ENCODE measurements around the gene SEMA6A.

Gene SEMA6A

DNA sequence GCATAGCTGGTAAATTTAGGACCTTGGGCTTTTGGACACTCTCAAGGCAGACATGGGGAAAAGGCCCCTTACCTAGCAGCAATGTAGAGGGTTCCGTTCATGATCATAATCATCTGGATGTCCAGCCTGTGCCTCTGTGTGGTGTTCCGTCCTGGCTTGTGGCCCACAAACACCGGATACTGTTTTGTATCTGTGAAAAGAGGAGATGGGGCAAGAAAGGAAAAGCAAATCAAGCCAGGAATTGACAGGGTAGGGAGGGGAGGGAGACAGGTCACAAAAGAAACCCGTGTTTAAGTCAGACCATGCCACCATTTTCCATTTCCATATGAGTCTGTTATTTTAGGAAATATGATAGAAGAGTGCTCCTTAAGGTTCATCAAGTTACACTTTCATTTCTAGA is 72.5 kb downstream of the SEMA6A start:
- H3K27me3 ChIP-seq (ENCODE audit: insufficient read depth, low read depth, severe bottlenecking): no peaks in the 10 kb centered on the region
- no peaks in the 10 kb centered on the region for H3K36me3 ChIP-seq
- TF ChIP-seq, protein P1, sequence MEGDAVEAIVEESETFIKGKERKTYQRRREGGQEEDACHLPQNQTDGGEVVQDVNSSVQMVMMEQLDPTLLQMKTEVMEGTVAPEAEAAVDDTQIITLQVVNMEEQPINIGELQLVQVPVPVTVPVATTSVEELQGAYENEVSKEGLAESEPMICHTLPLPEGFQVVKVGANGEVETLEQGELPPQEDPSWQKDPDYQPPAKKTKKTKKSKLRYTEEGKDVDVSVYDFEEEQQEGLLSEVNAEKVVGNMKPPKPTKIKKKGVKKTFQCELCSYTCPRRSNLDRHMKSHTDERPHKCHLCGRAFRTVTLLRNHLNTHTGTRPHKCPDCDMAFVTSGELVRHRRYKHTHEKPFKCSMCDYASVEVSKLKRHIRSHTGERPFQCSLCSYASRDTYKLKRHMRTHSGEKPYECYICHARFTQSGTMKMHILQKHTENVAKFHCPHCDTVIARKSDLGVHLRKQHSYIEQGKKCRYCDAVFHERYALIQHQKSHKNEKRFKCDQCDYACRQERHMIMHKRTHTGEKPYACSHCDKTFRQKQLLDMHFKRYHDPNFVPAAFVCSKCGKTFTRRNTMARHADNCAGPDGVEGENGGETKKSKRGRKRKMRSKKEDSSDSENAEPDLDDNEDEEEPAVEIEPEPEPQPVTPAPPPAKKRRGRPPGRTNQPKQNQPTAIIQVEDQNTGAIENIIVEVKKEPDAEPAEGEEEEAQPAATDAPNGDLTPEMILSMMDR (IDR thresholded peaks at IDR 0.05; ENCODE audit: low read depth, low read length): no peak
- DNase-seq: no peak
- no peaks in the 10 kb centered on the region for H3K9me3 ChIP-seq (ENCODE audit: severe bottlenecking)
- no peak overlapping the region for H3K27ac ChIP-seq
- H3K4me3 ChIP-seq (ENCODE audit: low read depth, low read length): no peak overlapping the region

DNA sequence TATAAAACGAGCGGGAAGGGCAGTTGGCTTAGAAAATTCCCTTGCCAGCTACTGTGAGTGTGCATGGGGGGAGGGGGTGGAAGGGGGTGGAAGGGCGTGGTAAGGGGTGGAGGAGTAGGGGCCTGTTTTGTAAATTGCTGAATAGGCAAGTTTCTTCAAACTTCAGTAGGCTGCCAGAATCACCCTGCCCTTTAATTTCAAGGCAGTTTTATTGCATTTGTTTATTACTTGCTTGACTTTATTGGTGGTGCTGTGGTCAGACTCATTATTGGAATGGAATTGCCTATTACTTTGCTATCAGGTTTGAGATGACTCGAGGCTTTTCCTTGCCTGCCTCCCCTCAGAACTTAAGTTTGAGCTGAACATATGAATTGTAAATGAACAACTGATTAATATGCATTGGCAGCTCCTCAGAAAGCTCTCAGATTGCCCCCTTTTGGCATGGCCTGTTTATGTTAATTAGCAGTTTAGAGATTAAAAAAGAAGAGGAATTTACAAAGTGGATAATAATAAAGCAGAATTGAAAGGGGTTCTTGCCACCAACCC is 76.0 kb downstream of the SEMA6A start:
- H3K27ac ChIP-seq: no peak overlapping the region
- no peak overlapping the region for H3K4me3 ChIP-seq (ENCODE audit: low read depth, low read length)
- TF ChIP-seq, protein P1 (IDR thresholded peaks at IDR 0.05; ENCODE audit: low read depth, low read length): no peak
- no peaks in the 10 kb centered on the region for H3K9me3 ChIP-seq (ENCODE audit: severe bottlenecking)
- H3K27me3 ChIP-seq (ENCODE audit: insufficient read depth, low read depth, severe bottlenecking): no peaks in the 10 kb centered on the region
- no peak for DNase-seq
- 0 out of 2 replicates have a peak, but pooled peaks cover 2% of the 10 kb centered on the region for H3K36me3 ChIP-seq

DNA sequence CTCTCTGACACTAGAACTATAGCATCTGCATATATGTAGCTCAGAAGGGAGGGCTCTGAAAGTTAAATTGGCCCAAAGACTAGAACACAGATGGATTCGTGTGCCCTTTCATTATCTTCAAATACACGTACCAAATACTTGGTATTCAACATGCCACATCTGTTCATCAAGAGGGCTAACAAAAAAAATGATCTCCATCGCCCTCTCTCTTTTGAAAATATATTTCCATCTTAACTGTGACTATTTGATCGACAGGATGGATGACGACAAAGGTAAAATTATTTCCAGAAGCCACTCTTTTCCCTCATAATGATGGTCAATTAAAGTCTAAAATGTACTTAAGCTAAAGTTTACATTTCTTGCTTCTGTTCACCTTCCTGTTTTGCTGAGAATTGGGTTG is 77.0 kb downstream of the SEMA6A start:
- Histone ChIP-seq H3K4me3 (ENCODE audit: low read depth, low read length) (no peak overlapping the region), H3K9me3 (ENCODE audit: severe bottlenecking) (no peaks in the 10 kb centered on the region), H3K27me3 (ENCODE audit: insufficient read depth, low read depth, severe bottlenecking) (no peaks in the 10 kb centered on the region), H3K27ac (no peak overlapping the region), H3K36me3 (0 out of 2 replicates have a peak, but pooled peaks cover 2% of the 10 kb centered on the region)
- DNase-seq: no peak
- TF ChIP-seq, protein P1 (IDR thresholded peaks at IDR 0.05; ENCODE audit: low read depth, low read length): no peak

DNA sequence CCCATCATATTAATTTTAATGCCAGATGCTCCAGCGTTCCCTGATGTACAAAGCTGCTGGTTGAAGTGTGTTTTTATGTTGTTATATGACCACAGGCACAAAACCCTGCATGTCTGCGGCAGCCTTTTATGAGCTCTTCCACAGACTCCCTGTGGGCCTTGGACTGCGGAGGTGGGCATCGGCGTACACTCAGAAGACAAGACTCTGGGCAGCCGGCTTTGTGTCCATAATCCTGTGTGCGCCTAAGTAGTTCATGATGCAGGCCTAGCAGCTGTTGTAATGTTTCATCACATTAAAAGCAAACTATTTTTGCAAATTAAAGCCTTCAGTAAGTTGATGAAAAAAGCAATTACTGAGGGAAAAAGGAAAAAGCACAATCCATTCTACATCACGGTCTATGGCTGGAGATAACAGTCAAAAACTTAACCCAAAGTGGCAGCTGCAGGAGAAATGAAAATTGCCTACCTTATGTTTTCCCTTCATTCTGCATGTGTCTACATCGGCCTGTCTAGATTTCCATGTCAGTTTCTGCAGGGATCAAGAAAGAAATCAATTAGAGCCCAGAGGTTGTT is 78.8 kb downstream of the SEMA6A start:
- peak; percentile 72 for DNase-seq
- no peak overlapping the region for H3K4me3 ChIP-seq (ENCODE audit: low read depth, low read length)
- H3K27me3 ChIP-seq (ENCODE audit: insufficient read depth, low read depth, severe bottlenecking): no peaks in the 10 kb centered on the region
- H3K9me3 ChIP-seq (ENCODE audit: severe bottlenecking): no peaks in the 10 kb centered on the region
- H3K27ac ChIP-seq: peak overlapping the region; percentile 63
- peaks cover 6% of the 10 kb centered on the region; the same call in 1 of the 2 replicates for H3K36me3 ChIP-seq
- TF ChIP-seq, protein P1 (IDR thresholded peaks at IDR 0.05; ENCODE audit: low read depth, low read length): no peak

DNA sequence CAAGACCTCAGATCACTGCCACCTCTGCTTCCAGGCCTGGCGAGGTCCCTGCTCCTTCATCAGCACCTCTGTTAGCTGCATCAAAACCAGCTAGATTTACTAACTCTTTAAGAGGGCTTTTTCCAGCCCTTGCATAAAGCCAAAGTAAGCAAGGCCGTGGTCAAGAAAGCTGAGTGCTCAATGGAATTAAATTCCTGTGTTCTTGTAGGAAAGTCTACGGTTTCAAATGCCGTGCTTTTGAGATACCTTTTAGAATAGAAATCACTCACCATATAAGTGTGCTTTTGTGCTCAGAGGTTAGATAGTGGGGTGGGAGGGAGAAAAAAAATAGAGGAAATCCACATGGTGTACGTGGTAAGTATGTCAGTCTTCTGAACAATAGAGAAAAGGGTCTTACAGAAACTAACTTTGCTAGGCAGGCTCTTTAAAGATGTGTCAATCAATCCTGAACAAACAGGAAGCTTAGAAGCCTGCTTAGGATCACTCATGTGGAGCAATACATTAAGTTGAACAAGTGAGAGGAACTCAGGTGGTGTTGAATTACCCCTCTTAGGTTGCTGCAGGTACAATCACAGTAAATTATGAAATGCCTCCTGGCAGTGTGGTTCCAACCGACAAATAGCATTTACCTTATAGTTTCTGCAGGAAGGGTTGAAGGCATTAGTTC is 79.7 kb downstream of the SEMA6A start:
- H3K27ac ChIP-seq: peak overlapping the region; percentile 63
- TF ChIP-seq, protein P1 (IDR thresholded peaks at IDR 0.05; ENCODE audit: low read depth, low read length): no peak
- peaks cover 6% of the 10 kb centered on the region; the same call in 1 of the 2 replicates for H3K36me3 ChIP-seq

More for the DNA sequence above, 79.7 kb downstream of the SEMA6A start:
- H3K4me3 ChIP-seq (ENCODE audit: low read depth, low read length): no peak overlapping the region
- H3K27me3 ChIP-seq (ENCODE audit: insufficient read depth, low read depth, severe bottlenecking): no peaks in the 10 kb centered on the region
- H3K9me3 ChIP-seq (ENCODE audit: severe bottlenecking): no peaks in the 10 kb centered on the region
- peak; percentile 17 for DNase-seq
